Measurements from ENCODE around the gene IL1RL1.

IL1RL1 gene

GRCh38 chr2:102303589-102303988, 7.8 kb upstream of the IL1RL1 start:
- peaks cover 12% of the 10 kb centered on the region for H3K27me3 Mint-ChIP-seq (ENCODE audit: low read depth, poor library complexity)
- no peak for DNase-seq
- peaks cover 6% of the 10 kb centered on the region for H3K4me1 Mint-ChIP-seq
- TF ChIP-seq CTCF (IDR thresholded peaks at IDR 0.05) = no peak
- no peak overlapping the region for H3K4me3 Mint-ChIP-seq
- H3K9me3 Mint-ChIP-seq = no peaks in the 10 kb centered on the region
- H3K27ac Mint-ChIP-seq = no peak overlapping the region
- no peaks in the 10 kb centered on the region for H3K36me3 Mint-ChIP-seq (ENCODE audit: low read depth)

- peaks cover 11% of the 10 kb centered on the region for H3K27me3 Mint-ChIP-seq (ENCODE audit: low read depth, poor library complexity)
- no peaks in the 10 kb centered on the region for H3K36me3 Mint-ChIP-seq (ENCODE audit: low read depth)
- TF ChIP-seq CTCF (IDR thresholded peaks at IDR 0.05) = no peak
- no peak overlapping the region for H3K4me3 Mint-ChIP-seq
- DNase-seq = no peak
- no peak overlapping the region for H3K27ac Mint-ChIP-seq
- H3K4me1 Mint-ChIP-seq = peaks cover 6% of the 10 kb centered on the region
- no peaks in the 10 kb centered on the region for H3K9me3 Mint-ChIP-seq
These were observed 7.1 kb upstream of the IL1RL1 start for GRCh38 chr2:102304268-102304667.

- DNase-seq = no peak
- no peaks in the 10 kb centered on the region for H3K36me3 Mint-ChIP-seq (ENCODE audit: low read depth)
- H3K27me3 Mint-ChIP-seq (ENCODE audit: low read depth, poor library complexity) = peaks cover 14% of the 10 kb centered on the region
- TF ChIP-seq CTCF (IDR thresholded peaks at IDR 0.05) = no peak
- H3K4me1 Mint-ChIP-seq = peaks cover 6% of the 10 kb centered on the region
- no peak overlapping the region for H3K27ac Mint-ChIP-seq
- H3K4me3 Mint-ChIP-seq = no peak overlapping the region
- H3K9me3 Mint-ChIP-seq = no peaks in the 10 kb centered on the region
These were observed 6.4 kb upstream of the IL1RL1 start for GRCh38 chr2:102304711-102305611.

GRCh38 chr2:102306125-102306524, 5.2 kb upstream of the IL1RL1 start:
- Mint-ChIP-seq H3K27ac (no peak overlapping the region), H3K4me1 (peaks cover 6% of the 10 kb centered on the region), H3K27me3 (ENCODE audit: low read depth, poor library complexity) (peaks cover 13% of the 10 kb centered on the region), H3K9me3 (no peaks in the 10 kb centered on the region), H3K36me3 (ENCODE audit: low read depth) (no peaks in the 10 kb centered on the region), H3K4me3 (no peak overlapping the region)
- no peak for DNase-seq
- no peak for TF ChIP-seq CTCF (IDR thresholded peaks at IDR 0.05)

GRCh38 chr2:102313025-102313424, 1.7 kb downstream of the IL1RL1 start:
- Mint-ChIP-seq H3K27me3 (ENCODE audit: low read depth, poor library complexity) (peaks cover 16% of the 10 kb centered on the region), H3K4me1 (no peaks in the 10 kb centered on the region), H3K9me3 (peaks cover 13% of the 10 kb centered on the region), H3K4me3 (no peak overlapping the region), H3K36me3 (ENCODE audit: low read depth) (no peaks in the 10 kb centered on the region), H3K27ac (no peak overlapping the region)
- TF ChIP-seq CTCF (IDR thresholded peaks at IDR 0.05) = no peak
- DNase-seq = no peak

GRCh38 chr2:102313471-102313870, 2.1 kb downstream of the IL1RL1 start:
- no peaks in the 10 kb centered on the region for H3K36me3 Mint-ChIP-seq (ENCODE audit: low read depth)
- no peak overlapping the region for H3K27ac Mint-ChIP-seq
- no peaks in the 10 kb centered on the region for H3K4me1 Mint-ChIP-seq
- no peak overlapping the region for H3K4me3 Mint-ChIP-seq
- DNase-seq = no peak
- peaks cover 13% of the 10 kb centered on the region for H3K9me3 Mint-ChIP-seq
- no peak for TF ChIP-seq CTCF (IDR thresholded peaks at IDR 0.05)
- H3K27me3 Mint-ChIP-seq (ENCODE audit: low read depth, poor library complexity) = peaks cover 13% of the 10 kb centered on the region
